GM19324 (cell line): ENCODE results near the gene PHACTR3.
A peak's percentile ranks its signal among the peaks of the same experiment; 100 is the strongest.

Experiments used
- ATAC-seq: cut with Tn5 transposase; IDR thresholded peaks from one replicate; pipeline ENCODE4 v1.9.1; 2021; ENCODE audit warnings: mild to moderate bottlenecking, moderate library complexity; ENCODE audit not compliant: unreplicated experiment, low FRiP score

PHACTR3 gene

DNA sequence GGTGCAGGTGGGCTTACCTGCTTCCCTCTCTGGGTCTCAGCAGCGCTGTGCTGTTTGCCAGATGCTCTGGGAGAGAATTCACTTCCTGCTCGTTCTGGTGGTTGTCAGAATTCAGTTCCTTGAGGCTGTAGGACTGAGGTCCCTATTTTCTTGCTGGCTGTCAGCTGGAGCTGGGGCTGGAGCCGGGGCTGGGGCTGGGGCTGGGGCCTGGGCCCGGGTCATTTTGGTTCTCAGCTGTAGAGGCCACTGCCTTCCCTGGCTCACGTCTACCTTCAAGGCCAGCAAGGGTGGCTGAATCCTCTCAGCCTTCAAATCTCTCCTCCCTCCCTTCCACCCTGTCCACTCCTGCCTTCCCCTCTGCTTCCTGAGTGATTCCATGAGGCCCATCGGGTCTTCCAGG is 16.8 kb upstream of the PHACTR3 start:
- no peak for ATAC-seq

DNA sequence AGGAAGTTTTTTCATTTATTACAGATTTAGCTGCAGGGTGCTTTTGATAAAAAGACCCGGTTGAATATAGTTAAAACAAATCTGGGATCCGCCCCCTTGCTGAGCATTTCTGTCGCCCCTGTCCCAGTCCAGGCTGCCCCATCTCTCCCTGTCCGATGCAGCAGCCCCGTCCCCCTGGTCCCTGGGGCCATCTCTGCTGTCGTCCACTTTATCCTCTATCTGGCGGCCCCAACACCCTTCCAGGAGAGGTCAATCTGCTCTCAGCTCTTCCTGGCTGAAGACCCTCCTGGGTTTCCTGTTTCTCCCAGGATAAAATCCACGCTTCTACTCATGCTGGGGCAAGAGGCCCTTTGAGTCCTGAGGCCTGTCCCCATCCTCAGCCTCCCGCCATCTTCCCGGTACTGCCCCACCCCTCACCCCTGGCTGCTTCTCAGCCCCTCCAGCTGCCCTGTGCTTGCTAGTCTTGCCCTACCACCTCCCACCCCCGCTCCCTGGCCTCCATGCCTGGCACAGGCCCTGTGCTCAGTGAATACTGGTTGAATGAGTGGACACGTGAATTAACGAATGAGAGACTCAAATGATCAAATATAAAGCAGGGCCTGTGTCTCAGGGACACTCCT is 16.0 kb upstream of the PHACTR3 start:
- no peak for ATAC-seq

DNA sequence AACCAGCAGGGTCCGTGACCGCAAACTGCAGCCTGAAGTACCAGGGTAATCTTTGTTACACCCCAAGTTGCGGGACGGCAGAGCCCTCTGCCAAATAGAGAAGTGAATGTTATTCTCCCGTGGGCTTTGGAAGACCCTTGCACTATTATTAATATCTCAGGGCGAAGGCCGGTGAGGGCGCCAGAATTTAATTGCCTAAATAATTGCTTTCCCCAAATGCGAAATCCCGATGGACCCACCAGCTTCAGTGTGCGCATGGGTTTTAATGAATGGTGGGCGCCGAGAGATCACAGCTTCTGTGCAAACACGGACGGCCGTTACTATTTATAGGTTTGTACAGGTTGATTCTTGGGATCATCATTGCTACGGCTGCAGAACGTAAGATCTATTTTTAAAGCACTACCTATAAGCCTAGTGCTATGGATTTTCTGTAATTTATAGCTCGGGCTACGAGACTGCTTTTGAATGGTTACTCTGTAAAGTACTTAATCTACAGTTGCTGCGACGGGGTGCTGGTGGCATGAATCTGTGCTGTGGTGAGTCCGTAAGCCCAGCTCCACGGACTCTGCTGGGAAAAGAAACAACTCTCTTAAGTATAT is 15.2 kb upstream of the PHACTR3 start:
- no peak for ATAC-seq

DNA sequence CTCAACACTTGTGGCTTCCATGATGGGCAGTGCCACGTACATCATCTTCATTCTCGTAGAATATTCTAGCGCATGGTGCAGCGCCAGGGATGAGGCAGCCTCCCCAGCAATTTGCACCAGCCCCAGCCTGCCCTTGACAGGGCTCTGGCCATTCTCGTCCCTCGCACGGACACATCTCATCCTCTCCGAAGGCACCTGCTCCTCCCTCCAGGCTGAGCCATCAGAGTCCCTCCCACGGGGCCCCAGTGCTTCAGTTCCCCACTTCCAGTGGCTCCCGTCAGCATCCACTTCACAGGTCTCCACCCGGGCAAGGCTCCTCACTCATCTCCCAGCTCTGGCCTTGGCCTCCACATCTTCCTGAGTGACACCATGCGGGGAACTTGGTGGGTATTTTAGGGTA is 13.3 kb upstream of the PHACTR3 start:
- ATAC-seq: no peak

DNA sequence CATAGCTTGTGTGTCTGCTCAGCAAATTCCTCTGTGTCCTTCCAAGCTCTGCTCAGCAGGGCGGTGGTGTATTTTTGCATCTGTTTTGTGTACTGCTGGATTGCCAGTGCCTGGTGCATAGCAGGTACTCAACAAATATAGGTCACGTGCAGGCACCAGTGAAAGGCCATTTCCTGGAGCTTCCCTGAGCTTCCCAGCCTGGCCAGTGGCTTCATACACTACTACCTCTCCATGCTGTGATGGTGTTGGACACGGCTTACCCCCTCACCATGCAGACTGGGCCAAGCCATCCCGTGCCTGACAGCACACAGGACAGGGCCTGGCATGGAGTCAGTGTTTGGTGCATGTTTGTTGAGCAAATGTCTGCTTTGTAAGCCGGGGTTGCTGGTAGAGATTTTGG is 7.7 kb upstream of the PHACTR3 start:
- ATAC-seq: no peak

DNA sequence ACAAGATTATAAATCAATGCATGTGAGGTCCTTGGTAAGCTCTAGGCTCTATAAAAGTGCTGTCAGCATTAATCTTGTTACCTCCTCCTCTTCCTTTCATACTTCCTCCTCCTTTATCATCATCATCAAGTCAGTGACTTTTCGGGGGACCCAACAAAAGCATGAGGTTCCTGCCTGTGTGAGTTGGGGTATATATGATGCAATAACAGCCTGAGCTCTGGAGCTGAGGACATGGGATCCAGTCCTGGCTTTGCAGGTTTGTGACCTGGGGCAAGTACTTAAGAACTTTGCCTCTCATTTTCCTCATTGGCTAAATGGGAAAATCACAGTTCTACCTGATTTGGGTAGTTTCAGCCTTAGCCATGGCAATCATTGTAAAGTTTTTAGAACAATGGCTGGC is 7.1 kb upstream of the PHACTR3 start:
- ATAC-seq: no peak

DNA sequence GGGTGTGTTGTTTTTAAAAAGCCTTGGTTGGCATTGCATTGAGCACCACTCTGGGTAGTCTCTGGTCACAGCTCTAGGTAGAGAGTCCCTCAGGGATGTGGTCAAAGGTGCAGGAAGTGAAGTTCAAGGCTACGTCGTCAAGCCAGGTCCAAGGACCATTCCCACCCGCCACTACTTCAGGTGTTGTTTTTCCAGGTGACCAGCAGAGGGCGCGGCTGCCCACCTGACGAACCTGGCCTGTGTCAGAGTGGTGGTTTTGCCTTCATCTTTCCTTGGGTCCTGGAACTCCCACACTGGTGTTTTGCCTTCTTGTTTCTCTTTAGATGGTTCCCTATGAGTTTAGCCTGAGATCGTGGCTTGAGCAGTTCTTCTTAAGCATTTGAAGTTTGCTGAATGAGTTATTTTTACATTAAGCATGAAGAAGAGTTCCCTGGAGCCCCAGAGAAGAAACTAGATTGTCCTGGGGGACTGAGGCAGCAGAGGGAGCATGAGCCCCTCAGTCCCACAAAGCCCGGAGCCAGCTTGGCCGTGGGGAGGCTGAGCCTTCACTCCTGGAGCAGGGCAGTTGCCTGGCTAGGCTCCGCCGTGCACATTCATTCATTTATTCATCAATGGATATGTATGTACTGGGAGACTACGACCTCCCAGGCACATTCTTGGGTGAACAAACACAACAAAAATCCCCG is 5.6 kb upstream of the PHACTR3 start:
- ATAC-seq: peak; percentile 59

DNA sequence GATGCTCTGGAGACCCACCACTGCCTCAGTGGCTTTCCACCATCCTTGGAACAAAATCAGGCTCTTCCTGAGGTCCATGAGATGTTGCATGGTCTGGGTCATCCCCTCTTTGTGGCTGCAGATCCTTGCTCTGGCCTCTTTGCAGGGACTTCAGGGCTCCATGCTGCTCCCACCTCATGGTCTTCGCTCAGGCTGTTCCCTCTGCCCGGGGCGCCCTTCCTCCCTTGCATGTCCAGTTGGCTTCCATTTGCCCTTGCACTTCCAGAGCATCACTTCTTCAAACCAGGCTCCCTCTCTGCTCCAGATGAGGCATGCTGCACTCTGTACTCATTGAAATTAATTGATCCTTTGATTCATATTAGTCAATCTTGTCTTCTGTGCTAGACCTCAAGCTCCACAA is 4.4 kb upstream of the PHACTR3 start:
- no peak for ATAC-seq

DNA sequence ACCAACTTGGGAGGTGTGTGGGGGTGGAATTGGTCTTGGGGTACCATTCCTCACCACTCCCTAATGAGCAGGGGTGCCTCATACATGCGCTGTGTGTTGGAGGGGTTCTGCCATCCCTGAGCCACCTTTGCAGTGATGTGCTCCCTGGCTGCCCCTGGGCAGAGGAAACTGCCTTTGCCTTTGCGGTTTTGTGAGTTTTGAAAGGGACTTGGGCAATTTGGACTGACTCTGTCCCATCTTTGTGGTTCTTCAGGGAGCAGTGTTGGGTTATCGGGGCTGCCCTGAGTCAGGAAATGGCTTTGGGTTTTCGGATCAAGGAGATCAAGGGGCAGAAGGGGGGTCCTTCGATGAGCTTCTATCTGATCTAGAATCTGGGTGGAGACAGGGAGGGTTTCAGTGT is 3.9 kb upstream of the PHACTR3 start:
- ATAC-seq: no peak

DNA sequence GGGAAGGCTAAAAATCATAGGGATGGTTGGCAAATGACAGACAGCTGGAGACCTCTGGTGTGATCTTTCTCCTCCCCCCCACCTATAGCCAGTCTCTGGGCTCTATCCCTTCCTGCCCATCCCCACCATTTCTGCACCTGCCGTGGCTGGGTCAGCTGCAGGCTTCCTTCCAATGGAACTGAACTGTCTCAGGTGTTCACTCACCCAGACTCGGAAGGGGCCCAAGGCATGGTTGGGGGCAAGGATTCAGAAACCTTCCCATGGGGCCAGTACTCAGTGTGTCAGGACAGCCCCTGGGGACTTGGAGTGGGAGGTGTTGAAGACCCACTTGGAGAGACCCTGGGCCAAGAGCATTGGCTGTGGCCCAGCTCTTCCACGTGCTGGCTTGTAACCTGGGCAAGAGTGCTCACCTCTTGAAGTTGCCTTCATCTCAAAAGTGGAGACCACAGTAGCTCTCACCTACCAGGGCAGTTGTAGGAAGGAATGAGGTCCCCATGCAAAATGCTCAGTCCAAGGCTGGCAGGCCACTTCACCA is 1.7 kb upstream of the PHACTR3 start:
- no peak for ATAC-seq

DNA sequence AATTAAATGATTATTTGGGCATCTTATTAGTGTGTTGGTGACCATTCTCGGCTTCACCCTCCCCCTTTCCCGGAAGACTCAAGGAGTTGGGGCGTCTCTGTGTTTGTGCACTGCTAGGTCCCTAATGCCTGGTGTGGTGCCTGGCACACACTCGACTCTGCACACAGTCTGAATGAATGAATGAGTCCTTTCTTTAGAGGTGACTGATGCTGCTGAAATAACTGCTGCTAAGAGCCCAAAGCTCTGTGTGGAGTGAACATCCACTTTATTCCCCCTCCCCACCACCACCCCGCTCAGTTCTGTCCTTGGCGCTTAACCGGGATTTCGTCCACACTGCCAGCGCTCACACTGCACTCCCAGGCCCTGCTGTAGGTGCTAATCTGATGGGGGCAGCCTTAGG is 1.2 kb upstream of the PHACTR3 start:
- no peak for ATAC-seq

DNA sequence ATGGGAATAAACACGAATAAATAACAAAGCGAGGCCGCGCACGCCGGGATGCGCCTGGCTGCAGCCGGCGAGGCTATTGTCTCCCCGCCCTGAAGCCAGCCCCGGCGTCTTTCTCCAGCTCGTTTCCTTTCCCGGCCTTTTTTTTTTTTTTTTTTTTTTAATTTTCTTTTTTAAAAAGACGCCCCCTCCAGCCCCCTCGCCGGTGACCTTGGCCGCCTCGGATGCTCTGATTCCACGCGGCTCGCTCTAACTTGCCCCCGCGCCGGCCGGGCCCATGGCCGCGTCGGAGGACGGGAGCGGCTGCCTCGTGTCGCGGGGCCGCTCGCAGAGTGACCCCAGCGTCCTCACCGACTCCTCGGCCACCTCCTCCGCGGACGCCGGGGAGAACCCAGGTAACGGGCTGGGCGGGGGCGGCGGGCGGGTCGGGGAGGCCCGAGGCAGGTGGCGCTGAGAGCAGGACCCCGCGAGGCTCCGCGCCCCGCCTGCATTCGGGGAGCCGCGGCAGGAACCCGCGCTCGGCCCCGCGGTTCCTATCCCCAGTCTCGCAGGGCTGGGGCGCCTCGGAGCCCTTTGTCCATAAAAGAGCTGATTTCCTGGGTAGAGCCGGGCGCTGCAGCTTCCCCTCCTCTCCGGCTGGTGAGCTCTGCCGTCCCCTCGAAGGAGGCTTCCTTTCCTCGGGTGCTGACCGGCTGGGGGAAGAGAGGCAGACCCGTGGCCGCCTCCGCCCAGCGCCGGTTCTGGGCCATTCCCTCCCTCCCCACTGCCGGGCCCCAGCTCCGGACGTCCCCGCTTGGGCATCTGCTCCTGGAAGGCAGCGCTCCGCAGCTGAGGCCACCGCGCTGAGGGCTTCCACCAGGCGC is 631 bp downstream of the PHACTR3 start:
- no peak for ATAC-seq

DNA sequence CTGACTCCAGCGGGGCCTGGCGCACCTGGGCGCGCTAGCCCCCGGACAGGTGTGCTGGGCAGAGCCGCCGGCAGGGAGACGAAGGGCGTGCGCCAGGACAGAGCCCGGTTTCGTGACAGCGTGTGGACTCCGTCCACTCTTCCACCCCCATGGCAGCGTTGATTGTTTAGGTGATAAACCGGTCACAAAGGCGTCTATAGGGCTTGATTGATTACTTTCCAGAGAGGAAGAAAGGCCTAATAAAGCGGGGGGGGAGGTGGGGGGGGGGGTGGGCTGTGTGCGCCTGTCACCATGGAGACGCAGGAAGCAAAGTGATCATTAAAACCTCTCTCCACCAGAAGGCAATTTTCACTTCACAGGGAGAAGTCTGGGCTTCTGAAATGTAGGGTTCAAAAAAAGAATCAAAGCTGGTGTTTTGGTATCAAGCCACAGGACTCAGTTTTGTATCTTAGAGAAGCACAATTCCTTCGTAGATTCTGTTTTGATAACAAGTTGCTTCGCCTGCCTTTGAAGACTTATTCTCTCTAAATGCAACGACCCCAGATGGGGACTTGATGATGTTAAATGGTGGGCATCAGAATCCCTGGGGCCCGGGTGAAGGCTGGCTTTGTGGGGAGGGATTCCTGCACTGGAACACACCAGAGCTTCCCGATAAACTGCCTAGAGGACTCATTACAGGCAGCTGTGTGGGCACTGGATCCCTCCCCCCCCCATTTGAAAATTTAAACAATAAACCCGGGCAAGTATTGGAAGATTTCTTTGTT is 1.4 kb downstream of the PHACTR3 start:
- ATAC-seq: no peak

DNA sequence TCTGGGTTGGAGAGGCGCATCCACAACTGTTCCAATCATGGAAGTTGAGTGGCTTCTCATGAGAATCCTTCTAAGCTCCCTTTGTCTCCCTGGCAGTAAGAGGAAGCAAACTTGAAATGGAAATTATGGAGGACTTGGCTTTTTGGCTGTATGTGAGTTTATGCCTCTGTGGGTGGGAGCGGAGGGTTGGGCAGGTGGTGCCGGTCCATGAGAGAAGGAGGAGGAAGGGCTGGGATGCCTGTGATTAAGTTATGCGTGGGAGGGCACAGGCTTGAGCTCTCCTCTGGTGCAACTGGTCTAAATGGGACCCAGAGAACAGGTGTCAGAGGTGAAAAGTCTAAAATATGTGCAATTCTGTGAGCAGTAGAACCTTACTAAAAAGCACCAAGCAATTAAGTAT is 2.2 kb downstream of the PHACTR3 start:
- no peak for ATAC-seq

DNA sequence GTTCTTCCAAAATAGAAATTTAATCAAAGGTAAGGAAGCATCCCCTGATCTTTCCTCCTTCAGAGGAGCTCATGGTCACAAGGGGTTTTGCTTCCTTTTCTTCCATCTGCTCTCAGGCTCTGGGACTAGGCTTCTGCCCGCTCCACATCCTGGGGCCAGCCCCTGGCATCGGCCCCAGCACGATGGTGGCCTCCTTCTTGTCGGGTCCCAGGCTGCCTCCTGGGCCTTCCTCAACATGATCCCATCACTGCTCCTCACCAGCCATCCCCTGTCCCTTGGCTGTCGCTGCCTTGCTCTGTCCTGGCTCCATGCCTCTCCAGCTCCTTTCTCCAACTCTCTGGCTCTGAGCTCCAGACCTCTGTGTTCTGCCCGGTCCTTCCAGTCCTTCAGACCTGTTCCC is 4.1 kb downstream of the PHACTR3 start:
- no peak for ATAC-seq

DNA sequence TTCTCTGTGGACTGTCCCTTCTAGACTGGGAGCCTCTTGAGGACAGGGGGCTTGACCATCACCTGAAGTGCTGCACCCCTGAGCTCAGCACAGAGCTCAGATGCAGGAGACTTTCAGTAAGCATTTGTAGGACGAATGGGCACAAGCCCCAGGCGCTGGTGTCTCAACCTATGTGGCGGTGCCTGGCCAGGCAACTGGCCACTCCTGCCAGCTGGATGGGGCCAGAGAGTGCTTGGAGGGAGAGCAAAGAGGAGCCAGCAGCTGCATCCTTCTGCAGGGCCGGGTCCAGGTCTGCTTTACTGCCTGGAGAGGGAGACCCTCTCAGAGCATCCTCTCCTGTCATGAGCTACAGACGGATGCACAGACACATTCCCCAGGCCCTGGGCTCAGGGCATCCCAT is 4.5 kb downstream of the PHACTR3 start:
- no peak for ATAC-seq

DNA sequence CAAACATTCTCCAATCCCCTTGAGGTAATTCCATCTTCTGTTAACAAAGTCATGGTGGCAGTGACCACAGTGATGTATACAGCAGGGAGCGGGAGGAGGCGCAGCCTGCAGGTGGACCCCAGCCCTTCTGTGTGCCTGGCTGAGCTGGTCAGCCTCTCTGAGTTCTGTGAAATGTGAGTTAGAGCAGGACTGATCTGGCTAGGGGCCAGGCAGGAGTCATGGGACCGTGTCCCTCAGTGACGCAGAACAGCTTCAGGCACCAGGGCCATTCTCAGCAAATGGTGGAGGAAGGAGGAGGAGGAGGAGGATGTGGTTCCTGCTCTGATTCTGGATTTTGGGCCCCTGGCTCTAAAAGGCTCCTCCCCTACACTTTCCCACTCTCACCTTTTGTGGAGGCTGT is 6.9 kb downstream of the PHACTR3 start:
- no peak for ATAC-seq

DNA sequence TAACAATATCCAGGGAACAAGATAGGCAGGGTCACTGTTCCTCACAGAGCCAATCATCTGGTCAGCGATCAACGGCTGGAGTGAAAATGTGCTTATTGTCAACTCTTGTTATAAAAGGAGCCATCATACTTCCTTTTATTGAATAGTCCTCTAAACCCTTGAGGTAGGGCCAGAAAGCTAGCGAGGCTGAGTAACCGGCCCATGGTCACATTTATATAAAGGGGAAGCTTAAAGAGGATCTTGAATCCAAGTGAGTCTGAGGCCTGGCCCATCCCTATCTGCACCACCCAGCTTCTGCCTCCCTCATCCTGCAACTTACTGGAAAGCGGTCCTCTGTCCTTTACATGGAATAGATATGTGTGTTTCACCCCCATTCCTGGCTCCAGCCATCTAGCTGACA is 9.5 kb downstream of the PHACTR3 start:
- no peak for ATAC-seq

DNA sequence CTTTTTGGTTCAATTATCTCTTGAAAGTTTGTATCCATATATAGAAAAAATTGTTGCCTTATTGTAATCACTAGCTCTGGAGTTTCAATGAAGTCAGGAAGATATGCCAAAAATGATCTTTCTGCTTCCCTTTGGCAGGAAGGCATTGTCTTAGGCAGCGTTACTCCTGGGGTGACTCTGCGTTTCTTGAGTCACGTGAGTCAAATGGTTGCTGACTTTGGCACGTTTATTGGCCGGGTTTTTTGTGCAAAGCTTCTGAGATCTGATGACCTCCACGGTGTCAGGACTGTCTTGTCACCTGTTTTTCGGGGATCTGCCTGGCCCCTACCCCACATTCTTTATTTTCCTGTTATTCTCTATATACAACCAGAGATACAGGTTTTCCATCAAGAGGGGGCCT is 10.4 kb downstream of the PHACTR3 start:
- no peak for ATAC-seq

DNA sequence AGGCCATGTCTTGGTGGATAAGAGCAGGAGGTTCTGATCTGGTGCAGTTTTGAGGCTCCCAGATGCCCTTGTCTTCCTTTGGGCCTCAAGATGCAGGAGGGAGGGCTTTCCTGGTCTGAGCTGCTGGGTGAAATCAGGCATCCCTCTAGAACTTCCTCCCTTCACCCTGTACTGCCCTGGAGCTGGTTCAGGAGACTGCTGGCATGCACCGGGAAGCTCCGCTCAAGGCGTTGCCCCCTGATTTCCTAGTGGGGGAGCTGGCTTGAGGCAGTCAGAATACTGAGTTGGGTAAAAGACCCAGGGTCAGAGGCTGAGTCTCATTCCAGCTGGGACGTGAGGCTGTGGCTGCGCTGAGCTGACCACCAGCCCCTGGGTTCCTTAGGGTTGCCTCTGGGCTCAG is 12.0 kb downstream of the PHACTR3 start:
- ATAC-seq: no peak
